Mesenchymal stem cell (in vitro differentiated cells and primary cell): ENCODE data around the gene UNC13D.

Experiments used
- DNase-seq: peaks from one replicate; pipeline ENCODE4 v3.0.0-alpha.2; 2013
- H2AFZ ChIP-seq: one replicate; pipeline ENCODE4 v1.6.1; 2013; ENCODE audit warnings: low read depth, mild to moderate bottlenecking, control low read depth, inconsistent platforms, low read length, moderate library complexity
- H2AK5ac ChIP-seq: 2 replicates; pipeline ENCODE4 v1.6.1; 2013; ENCODE audit warnings: low read length, moderate library complexity, mild to moderate bottlenecking, inconsistent platforms; ENCODE audit not compliant: severe bottlenecking
- H2BK120ac ChIP-seq: one replicate; pipeline ENCODE4 v1.6.1; 2013; ENCODE audit warnings: low read depth, mild to moderate bottlenecking, inconsistent platforms, low read length, moderate library complexity
- H2BK12ac ChIP-seq, 2 experiments: one replicate each; pipeline ENCODE4 v1.6.1; 2013; ENCODE audit warnings: inconsistent platforms in 2 of 2, low read length in 2 of 2, mild to moderate bottlenecking in 2 of 2, moderate library complexity in 2 of 2, control low read depth in 1 of 2
- H2BK15ac ChIP-seq: one replicate; pipeline ENCODE4 v1.6.1; 2013; ENCODE audit warnings: mild to moderate bottlenecking, low read depth, inconsistent platforms; ENCODE audit not compliant: poor library complexity, severe bottlenecking
- H2BK5ac ChIP-seq: 2 replicates; pipeline ENCODE4 v1.6.1; 2013; ENCODE audit warnings: low read depth, mild to moderate bottlenecking, low read length, control low read depth, inconsistent platforms; ENCODE audit not compliant: poor library complexity, severe bottlenecking
- H3K14ac ChIP-seq, 2 experiments: one replicate each; pipeline ENCODE4 v1.6.1; 2013; ENCODE audit warnings: inconsistent platforms in 2 of 2, low read length in 2 of 2, control low read depth in 1 of 2, mild to moderate bottlenecking in 1 of 2, moderate library complexity in 1 of 2
- H3K18ac ChIP-seq, 2 experiments: one replicate each; pipeline ENCODE4 v1.6.1; 2013; ENCODE audit warnings: inconsistent platforms in 2 of 2, low read length in 2 of 2, control low read depth in 1 of 2, low read depth in 1 of 2, mild to moderate bottlenecking in 1 of 2
- H3K23ac ChIP-seq, 2 experiments: one replicate each; pipeline ENCODE4 v1.6.1; 2013; ENCODE audit warnings: inconsistent platforms in 2 of 2, low read length in 2 of 2, mild to moderate bottlenecking in 2 of 2, moderate library complexity in 2 of 2, control low read depth in 1 of 2
- H3K27ac ChIP-seq: 2 replicates; pipeline ENCODE4 v1.5.1; 2013; ENCODE audit warnings: mild to moderate bottlenecking, moderate library complexity, low read length, control low read depth, inconsistent platforms; ENCODE audit not compliant: poor library complexity, severe bottlenecking
- H3K27me3 ChIP-seq, 2 experiments: 2 replicates each; pipeline versions ENCODE4 v1.6.1 to v1.7.0; 2013; ENCODE audit warnings: low read length in 2 of 2, mild to moderate bottlenecking in 2 of 2, moderate library complexity in 2 of 2, control low read depth in 1 of 2, inconsistent platforms in 1 of 2; ENCODE audit not compliant: control insufficient read depth in 1 of 2, insufficient read depth in 1 of 2
- H3K36me3 ChIP-seq, 2 experiments: 2 replicates each; pipeline versions ENCODE4 v1.6.1 to v1.7.0; 2013; ENCODE audit warnings: low read length in 2 of 2, control low read depth in 1 of 2, inconsistent platforms in 1 of 2, low read depth in 1 of 2, mild to moderate bottlenecking in 1 of 2; ENCODE audit not compliant: insufficient read depth in 2 of 2, control insufficient read depth in 1 of 2
- H3K4ac ChIP-seq, 2 experiments: one replicate each; pipeline ENCODE4 v1.6.1; 2013; ENCODE audit warnings: inconsistent platforms in 2 of 2, low read length in 2 of 2, mild to moderate bottlenecking in 2 of 2, moderate library complexity in 2 of 2, control low read depth in 1 of 2, low read depth in 1 of 2
- H3K4me1 ChIP-seq: 2 replicates; pipeline ENCODE4 v1.6.1; 2013; ENCODE audit warnings: low read depth, low read length, control low read depth; ENCODE audit not compliant: control insufficient read depth, insufficient read depth
- H3K4me2 ChIP-seq: 2 replicates; pipeline ENCODE4 v1.6.1; 2013; ENCODE audit warnings: low read length, mild to moderate bottlenecking, inconsistent platforms; ENCODE audit not compliant: poor library complexity, severe bottlenecking
- H3K4me3 ChIP-seq, 2 experiments: 2 replicates each; pipeline versions ENCODE4 v1.5.1 to v1.7.0; 2013; ENCODE audit warnings: low read length in 2 of 2, mild to moderate bottlenecking in 2 of 2, control low read depth in 1 of 2, low read depth in 1 of 2; ENCODE audit not compliant: insufficient read depth in 1 of 2
- H3K79me1 ChIP-seq: replicated peaks from 2 replicates; pipeline ENCODE4 v1.6.1; 2013; ENCODE audit warnings: mild to moderate bottlenecking, control low read depth, low read length, inconsistent platforms; ENCODE audit not compliant: poor library complexity, severe bottlenecking
- H3K9ac ChIP-seq: 2 replicates; pipeline ENCODE4 v1.7.0; 2013; ENCODE audit warnings: mild to moderate bottlenecking, low read length, moderate library complexity
- H3K9me3 ChIP-seq: 2 replicates; pipeline ENCODE4 v1.7.0; 2013; ENCODE audit warnings: mild to moderate bottlenecking, low read length; ENCODE audit not compliant: control insufficient read depth
- H4K8ac ChIP-seq: one replicate; pipeline ENCODE4 v1.6.1; 2013; ENCODE audit warnings: inconsistent platforms, mild to moderate bottlenecking, low read length, moderate library complexity
- H4K91ac ChIP-seq: one replicate; pipeline ENCODE4 v1.6.1; 2013; ENCODE audit warnings: mild to moderate bottlenecking, low read length, inconsistent platforms
- WGBS: methylation state at CpG from one replicate; pipeline ENCODE4 v1.1.7; 2013; ENCODE audit warnings: mixed read lengths; 5-methylcytosine and 5-hydroxymethylcytosine counted together

Gene UNC13D

GRCh38 chr17:75823257-75824041 is 20.8 kb downstream of the UNC13D start:
- no peak for DNase-seq
- H2BK12ac ChIP-seq, result no peak overlapping the region
- H3K27me3 ChIP-seq, result no peaks in the 10 kb centered on the region
- WGBS, result 95% methylated on average over 23 of the region's 28 CpGs
- H3K4me2 ChIP-seq, result no peak overlapping the region
- no peak overlapping the region for H2AK5ac ChIP-seq
- H3K9me3 ChIP-seq, result no peaks in the 10 kb centered on the region
- H3K14ac ChIP-seq, result no peak overlapping the region
- H3K4me1 ChIP-seq, result peaks cover 16% of the 10 kb centered on the region
- no peak overlapping the region for H3K23ac ChIP-seq
- no peak overlapping the region for H2BK120ac ChIP-seq
- H2AFZ ChIP-seq, result no peak overlapping the region
- H3K4ac ChIP-seq, result no peak overlapping the region
- no peak overlapping the region for H3K4me3 ChIP-seq
- H2BK5ac ChIP-seq, result no peak overlapping the region
- H3K9ac ChIP-seq, result no peak overlapping the region
- H3K18ac ChIP-seq, result no peak overlapping the region
- no peak overlapping the region for H4K8ac ChIP-seq
- H2BK15ac ChIP-seq, result no peak overlapping the region
- no peak overlapping the region for H3K27ac ChIP-seq
- H3K79me1 ChIP-seq, result peaks cover 9% of the 10 kb centered on the region
- peaks cover 69 to 82% of the 10 kb centered on the region in 2 experiments for H3K36me3 ChIP-seq
- H4K91ac ChIP-seq, result no peak overlapping the region

GRCh38 chr17:75822800-75823166 is 21.4 kb downstream of the UNC13D start:
- H3K27me3 ChIP-seq, result no peaks in the 10 kb centered on the region
- no peak overlapping the region for H3K14ac ChIP-seq
- peaks cover 9% of the 10 kb centered on the region for H3K79me1 ChIP-seq
- no peak overlapping the region for H3K18ac ChIP-seq
- H3K9ac ChIP-seq, result no peak overlapping the region
- peaks cover 76 to 89% of the 10 kb centered on the region in 2 experiments for H3K36me3 ChIP-seq
- H4K91ac ChIP-seq, result no peak overlapping the region
- 98% methylated on average over 3 of the region's 3 CpGs for WGBS
- H3K9me3 ChIP-seq, result no peaks in the 10 kb centered on the region
- DNase-seq, result no peak
- H3K4me3 ChIP-seq, result no peak overlapping the region
- H3K4me2 ChIP-seq, result no peak overlapping the region
- no peak overlapping the region for H3K4ac ChIP-seq
- H2AFZ ChIP-seq, result no peak overlapping the region
- no peak overlapping the region for H3K23ac ChIP-seq
- no peak overlapping the region for H2BK120ac ChIP-seq
- H2BK5ac ChIP-seq, result no peak overlapping the region
- H2BK12ac ChIP-seq, result no peak overlapping the region
- no peak overlapping the region for H4K8ac ChIP-seq
- peaks cover 11% of the 10 kb centered on the region for H3K4me1 ChIP-seq
- H2BK15ac ChIP-seq, result no peak overlapping the region
- H2AK5ac ChIP-seq, result no peak overlapping the region
- no peak overlapping the region for H3K27ac ChIP-seq

- Histone ChIP-seq H3K9ac (no peak overlapping the region), H3K9me3 (no peaks in the 10 kb centered on the region), H2AFZ (no peak overlapping the region), H2AK5ac (no peak overlapping the region), H2BK15ac (no peak overlapping the region), H3K18ac (no peak overlapping the region), H3K4ac (no peak overlapping the region), H2BK120ac (no peak overlapping the region), H3K4me2 (no peak overlapping the region), H4K91ac (no peak overlapping the region), H3K27me3 (no peaks in the 10 kb centered on the region), H2BK5ac (no peak overlapping the region), H2BK12ac (no peak overlapping the region), H3K14ac (no peak overlapping the region), H3K23ac (no peak overlapping the region), H3K36me3 (peaks cover 81 to 94% of the 10 kb centered on the region in 2 experiments), H3K4me3 (no peak overlapping the region), H3K79me1 (peaks cover 13% of the 10 kb centered on the region), H4K8ac (no peak overlapping the region), H3K27ac (no peak overlapping the region), H3K4me1 (peaks cover 6% of the 10 kb centered on the region)
- WGBS, result 95% methylated on average over 18 of the region's 18 CpGs
- DNase-seq, result no peak
These were observed 21.9 kb downstream of the UNC13D start for GRCh38 chr17:75822119-75822799.

GRCh38 chr17:75821552-75821951 is 22.7 kb downstream of the UNC13D start:
- H4K91ac ChIP-seq, result no peak overlapping the region
- no peak overlapping the region for H2BK120ac ChIP-seq
- no peaks in the 10 kb centered on the region for H3K9me3 ChIP-seq
- H3K4me3 ChIP-seq, result no peak overlapping the region
- no peak overlapping the region for H3K4me2 ChIP-seq
- no peak overlapping the region for H3K9ac ChIP-seq
- no peak overlapping the region for H2BK12ac ChIP-seq
- no peak overlapping the region for H3K4ac ChIP-seq
- no peak overlapping the region for H3K27ac ChIP-seq
- no peak overlapping the region for H3K18ac ChIP-seq
- no peak overlapping the region for H3K14ac ChIP-seq
- no peak overlapping the region for H2AFZ ChIP-seq
- 96% methylated on average over 7 of the region's 7 CpGs for whole genome bisulfite sequencing
- H3K79me1 ChIP-seq, result peaks cover 18% of the 10 kb centered on the region
- H2BK15ac ChIP-seq, result no peak overlapping the region
- H3K27me3 ChIP-seq, result no peaks in the 10 kb centered on the region
- no peak overlapping the region for H4K8ac ChIP-seq
- no peak for DNase-seq
- no peak overlapping the region for H3K23ac ChIP-seq
- H3K4me1 ChIP-seq, result no peaks in the 10 kb centered on the region
- H2BK5ac ChIP-seq, result no peak overlapping the region
- peaks cover 88 to 97% of the 10 kb centered on the region in 2 experiments for H3K36me3 ChIP-seq
- H2AK5ac ChIP-seq, result no peak overlapping the region
